CD4-positive, alpha-beta T cell treated with Interleukin-15 for 4 hours (primary cell): ENCODE results near the gene CENPVL2.
"Not testable (repeated sequence)": the region's sequence is repeated elsewhere in the genome, so short reads cannot be mapped to it uniquely, and the experiment has no call there.

Source experiments
- DNase-seq: peaks from one replicate; pipeline ENCODE4 v3.0.0-alpha.2; 2020; ENCODE audit warnings: low spot score

Gene CENPVL2

GRCh38 chrX:51682720-51683062 is at the start of gene CENPVL2:
CENPVL2 (minus strand) TSS chrX:51682831; CDS start chrX:51682831, 0 bp downstream.
- DNase-seq: not testable (repeated sequence)

DNA sequence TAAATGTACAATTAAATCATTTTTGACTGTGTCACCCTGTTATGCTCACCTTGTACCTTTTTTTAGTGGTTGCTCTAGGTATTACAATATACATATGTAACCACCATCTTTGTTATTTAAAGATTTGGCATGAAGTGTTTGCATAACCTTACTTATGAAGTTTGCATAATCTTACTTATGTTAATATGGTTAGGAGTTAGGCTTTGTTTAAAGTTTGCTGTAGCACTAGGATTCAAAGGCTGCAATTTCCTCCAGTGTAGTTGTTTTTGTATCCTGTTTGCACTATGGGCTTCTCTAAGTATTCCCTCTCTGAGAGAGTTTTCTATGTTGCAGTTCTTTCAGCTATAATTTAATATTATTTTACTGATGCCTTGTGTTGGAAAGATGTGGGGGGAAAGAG is 45.6 kb upstream of the CENPVL2 start:
- DNase-seq: no peak

DNA sequence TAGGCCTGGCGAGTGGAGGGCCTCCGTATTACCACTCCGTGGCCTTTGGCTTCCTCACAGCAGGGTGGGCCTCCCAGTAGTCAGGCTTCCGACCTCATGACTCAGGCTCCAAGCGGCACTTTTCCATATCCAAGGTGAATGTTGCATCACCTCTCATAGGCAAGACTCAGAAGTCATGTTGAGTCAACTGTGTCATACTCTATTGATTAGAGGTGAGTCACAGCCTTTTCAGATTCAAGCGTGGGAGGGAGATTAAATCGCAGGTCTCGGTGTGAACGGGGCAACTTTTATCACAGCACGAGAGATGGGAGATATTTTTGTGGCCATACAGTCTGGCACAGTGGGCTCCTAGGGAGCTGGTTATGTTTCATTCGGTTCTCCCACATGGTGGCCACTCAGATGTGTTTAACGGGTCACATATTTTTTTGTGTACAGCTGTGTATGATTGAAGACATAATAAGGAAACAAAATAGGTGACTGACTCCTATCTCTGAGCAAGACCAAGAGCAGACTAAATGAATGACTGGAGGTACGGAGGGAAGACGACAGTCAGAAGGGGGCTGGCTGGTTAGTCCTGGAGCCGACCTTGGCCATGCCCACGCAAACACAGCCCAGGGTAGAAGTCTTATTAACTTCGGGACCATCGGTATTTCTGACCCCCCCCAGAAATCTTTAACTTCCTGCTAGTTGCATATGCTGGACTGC is 30.5 kb upstream of the CENPVL2 start:
- DNase-seq: not testable (repeated sequence)

GRCh38 chrX:51710277-51711164 is 27.9 kb upstream of the CENPVL2 start, which contains the start of gene CENPVL1:
CENPVL1 (plus strand) TSS chrX:51710512; CDS start chrX:51710512, 0 bp downstream.
- not testable (repeated sequence) for DNase-seq

DNA sequence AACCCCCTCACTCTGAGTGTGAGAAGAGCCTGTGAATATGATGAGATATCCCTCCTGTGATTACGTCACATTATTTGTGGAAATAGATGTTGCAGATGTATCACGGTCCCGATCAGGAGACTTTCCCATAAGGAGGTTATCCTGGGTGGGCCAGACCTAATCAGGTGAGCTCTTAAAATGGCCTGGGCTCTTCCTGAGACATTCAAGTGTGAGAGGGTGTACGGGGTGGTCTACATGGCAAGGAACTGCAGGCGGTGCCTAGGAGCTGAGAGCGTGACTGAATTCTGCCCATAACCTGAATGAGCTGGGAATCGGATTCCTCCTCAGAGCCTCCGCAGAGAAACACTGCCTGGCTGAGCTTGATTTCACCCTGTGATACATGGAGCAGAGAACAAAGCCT is 14.8 kb upstream of the CENPVL2 start:
- DNase-seq: no peak

GRCh38 chrX:51694254-51694653 is 11.6 kb upstream of the CENPVL2 start:
- no peak for DNase-seq

DNA sequence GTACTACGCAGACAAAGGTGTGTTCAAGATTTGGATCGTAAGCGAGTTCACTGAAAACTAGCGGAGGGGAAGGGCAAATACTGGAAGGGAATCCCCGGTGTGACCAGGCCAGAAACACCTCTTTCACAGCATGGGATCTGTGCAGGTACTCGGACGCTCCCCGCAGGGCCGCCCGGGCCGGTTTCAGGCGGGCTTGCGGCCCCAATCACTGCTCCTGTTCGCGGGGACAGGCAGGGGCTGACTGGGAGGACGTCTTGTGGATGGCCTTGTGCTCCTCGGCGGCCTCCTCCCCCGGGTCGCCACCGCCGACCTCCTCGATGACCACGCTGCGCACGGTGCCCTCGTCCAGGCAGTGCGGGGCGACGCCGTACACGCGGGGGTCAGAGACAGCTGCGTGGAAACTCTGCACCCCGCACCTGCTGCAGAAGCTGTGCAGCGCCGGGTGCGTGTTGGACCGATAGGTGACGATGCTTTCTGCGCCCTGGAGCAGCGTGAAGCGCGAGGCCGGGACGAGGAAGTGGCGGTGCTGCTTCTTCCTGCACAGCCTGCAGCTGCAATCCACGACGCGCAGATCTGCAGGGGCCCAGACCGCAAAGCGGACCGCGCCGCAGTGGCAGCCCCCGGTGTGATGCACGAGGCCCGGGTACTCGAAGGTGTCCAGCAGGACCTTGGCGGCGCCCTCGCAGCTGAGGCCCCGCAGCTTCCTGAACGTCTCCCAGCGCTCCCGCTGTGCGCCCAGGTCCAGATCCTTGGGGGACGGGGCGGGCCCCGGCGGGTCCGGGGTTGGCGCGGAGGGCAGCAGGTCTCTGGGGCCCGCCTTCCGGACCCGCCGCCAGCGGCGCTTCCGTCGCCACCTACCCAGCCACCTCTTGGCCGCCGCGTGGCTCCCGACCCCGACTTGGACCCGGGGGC is 567 bp downstream of the CENPVL2 start:
- DNase-seq: not testable (repeated sequence)

DNA sequence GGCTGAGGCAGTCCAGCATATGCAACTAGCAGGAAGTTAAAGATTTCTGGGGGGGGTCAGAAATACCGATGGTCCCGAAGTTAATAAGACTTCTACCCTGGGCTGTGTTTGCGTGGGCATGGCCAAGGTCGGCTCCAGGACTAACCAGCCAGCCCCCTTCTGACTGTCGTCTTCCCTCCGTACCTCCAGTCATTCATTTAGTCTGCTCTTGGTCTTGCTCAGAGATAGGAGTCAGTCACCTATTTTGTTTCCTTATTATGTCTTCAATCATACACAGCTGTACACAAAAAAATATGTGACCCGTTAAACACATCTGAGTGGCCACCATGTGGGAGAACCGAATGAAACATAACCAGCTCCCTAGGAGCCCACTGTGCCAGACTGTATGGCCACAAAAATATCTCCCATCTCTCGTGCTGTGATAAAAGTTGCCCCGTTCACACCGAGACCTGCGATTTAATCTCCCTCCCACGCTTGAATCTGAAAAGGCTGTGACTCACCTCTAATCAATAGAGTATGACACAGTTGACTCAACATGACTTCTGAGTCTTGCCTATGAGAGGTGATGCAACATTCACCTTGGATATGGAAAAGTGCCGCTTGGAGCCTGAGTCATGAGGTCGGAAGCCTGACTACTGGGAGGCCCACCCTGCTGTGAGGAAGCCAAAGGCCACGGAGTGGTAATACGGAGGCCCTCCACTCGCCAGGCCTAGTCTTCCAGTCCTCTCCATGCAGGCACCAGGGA is 2.8 kb downstream of the CENPVL2 start:
- DNase-seq: not testable (repeated sequence)

- DNase-seq: no peak
Measured at GRCh38 chrX:51665981-51666380, 16.6 kb downstream of the CENPVL2 start.

GRCh38 chrX:51643377-51643776 is 39.3 kb downstream of the CENPVL2 start:
- DNase-seq: no peak

DNA sequence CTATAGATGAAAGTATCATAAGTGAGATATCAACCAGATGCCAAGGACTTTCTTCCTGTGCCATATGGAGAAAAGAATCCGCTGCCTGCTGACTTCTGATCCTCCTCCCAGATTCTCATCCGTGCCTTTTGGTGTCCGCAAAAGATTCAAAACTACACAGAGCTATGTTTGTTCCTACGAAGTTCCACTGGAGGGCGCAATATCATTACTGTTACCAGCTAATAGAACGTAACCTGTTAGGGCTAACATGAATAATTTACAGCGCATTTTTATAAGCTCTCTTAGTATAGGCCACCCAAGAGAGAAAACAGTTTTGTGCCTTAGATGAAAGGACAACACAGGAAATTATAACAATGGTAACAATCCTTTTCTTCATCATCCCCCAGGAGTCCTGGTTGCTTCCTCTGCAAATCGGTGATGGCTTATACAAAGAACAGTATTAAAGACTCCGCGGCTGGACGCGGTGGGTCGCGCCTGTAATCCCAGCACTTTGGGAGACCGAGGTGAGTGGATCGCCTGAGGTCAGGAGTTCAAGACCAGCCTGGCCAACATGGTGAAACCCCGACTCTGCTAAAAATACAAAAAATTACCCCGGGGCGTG is 41.1 kb downstream of the CENPVL2 start:
- peak; percentile 0 for DNase-seq

- DNase-seq: not testable (repeated sequence)
Measured at GRCh38 chrX:51636511-51636910, 46.1 kb downstream of the CENPVL2 start.
